GM21526 (cell line): Measurements from ENCODE around the gene PPP2R2D.

ENCODE experiments used
- ATAC-seq: cut with Tn5 transposase; IDR thresholded peaks from one replicate; pipeline ENCODE4 v1.9.1; 2021; ENCODE audit warnings: moderate library complexity; ENCODE audit not compliant: unreplicated experiment, low FRiP score

PPP2R2D gene

DNA sequence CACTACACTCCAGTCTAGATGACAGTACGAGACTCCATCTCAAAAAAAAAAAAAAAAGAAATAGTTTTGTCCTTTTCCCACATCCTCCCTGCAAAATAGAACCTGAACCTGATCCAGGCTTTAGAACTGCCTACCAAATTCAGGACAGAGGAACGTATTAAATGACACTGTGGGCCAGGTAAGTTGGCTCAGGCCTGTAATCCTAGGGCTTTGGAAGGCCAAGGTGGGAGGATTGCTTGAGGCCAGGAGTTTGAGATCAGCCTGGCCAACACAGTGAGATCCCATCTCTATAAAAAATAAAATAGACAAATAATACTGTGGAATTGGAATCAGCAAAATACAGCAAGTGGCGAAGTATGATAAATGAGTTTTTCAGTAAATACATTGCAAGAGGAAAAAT lies 90.9 kb downstream of the PPP2R2D start:
- ATAC-seq: no peak

DNA sequence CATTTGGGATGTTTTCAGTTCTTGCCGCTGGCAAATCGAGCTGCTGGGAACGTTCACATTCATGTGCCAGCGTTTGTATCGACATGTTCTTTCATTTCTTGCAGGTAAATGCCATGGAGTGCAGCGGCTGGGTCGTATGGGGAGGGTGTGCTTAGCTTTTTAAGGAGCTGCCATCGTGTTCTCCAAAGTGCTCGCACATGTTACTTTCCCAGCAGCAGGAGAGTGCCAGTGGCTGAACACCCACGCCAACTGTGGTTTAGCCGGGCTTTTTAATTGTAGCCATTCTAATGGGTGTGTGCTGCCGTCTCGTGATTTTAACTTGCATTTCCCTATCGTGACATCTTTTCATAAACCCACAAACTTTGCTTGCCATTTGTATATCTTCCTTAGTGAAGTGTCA lies 92.5 kb downstream of the PPP2R2D start:
- no peak for ATAC-seq

DNA sequence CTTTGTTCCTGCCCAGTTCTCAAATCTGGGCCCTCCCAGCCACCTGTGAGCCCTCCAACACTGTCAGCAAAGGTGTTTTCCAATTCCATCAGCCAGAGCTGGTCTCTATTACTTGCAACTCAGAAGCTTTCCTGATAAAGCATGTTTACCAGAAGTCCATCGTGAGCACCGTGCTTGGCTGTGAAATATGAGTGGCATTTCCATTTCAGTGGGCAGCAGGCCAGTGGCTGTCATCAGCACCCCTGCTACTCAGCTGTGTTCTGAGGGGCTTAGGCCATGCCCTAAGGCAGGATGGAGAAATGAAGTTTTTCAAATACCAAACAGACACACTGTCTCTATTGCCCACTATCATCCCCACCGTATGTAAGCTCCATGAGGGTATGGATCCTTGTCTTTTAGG lies 93.6 kb downstream of the PPP2R2D start:
- no peak for ATAC-seq

DNA sequence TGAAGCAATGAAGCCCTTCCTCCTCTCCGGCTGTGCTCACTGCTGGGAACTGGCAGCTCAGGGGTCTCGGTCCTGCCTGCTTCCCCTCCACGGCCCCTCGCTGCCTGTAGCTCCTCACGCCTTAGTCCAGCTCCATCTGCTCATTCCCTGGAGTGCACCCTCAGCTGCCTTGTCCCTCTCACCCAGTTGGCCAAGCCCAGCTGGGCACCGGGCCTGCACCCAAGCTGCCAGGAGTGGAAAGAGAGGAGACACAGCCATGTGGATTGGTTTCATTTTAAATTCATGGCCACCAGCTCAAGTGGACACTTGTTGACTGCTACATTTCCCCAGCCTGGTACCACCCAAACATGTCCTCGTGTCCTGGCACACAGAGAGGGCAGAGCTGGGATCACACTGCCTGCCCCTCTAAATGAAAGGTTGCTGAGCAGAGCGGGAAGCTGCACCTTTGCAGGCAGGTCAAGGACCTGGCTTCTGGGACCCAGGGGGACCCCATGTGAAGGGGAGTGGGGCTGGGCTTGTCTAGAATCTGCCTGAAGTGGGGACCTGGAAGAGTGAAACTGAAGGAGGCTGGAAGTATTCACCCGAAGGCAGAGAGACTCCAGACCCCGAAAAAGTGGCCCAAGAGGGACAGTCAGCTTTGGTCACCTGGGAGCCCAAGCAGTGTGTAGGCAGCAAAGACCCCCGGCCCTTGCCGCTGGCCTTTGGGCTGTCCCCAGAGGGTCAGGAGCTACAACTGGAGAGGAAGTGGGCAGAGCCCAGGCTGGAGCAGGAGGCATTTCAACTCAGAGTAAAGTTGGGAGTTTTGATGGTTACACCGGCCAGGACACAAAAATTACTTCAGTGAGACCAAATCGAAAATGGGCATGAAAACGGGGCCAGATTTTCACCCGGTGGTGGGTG lies 95.9 kb downstream of the PPP2R2D start:
- ATAC-seq: no peak

DNA sequence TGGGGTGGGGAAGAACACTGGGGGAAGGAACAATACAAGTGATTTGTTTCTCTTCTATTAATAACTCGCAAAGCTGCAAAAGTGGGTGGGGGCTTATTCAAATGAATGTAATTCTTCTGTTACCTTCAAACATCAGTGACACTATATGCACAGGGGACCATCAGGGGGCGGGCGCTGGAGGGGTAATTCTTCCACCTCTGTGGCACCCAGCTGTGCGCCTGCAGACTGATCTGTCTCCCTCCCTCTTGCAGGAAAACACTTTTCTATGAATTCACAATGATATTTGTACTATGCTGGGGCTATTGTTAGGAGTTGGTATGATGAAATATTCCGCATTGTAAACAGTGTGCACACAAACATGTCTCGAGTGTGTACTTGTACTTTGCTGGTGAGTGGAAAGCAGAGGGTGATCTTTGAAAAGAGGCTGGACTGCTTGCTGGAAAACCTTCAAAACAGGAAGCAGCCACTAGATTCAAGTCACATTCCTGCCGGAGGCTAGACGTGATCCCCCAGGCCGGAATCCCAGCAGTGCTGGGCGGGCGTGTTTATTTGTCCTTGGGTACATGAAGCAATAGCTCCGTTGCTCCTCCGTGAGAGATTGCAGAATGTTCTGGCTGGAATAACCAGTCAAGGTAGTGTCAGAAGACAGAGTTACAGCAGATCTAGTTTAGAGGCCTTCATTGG lies 96.7 kb downstream of the PPP2R2D start:
- no peak for ATAC-seq

DNA sequence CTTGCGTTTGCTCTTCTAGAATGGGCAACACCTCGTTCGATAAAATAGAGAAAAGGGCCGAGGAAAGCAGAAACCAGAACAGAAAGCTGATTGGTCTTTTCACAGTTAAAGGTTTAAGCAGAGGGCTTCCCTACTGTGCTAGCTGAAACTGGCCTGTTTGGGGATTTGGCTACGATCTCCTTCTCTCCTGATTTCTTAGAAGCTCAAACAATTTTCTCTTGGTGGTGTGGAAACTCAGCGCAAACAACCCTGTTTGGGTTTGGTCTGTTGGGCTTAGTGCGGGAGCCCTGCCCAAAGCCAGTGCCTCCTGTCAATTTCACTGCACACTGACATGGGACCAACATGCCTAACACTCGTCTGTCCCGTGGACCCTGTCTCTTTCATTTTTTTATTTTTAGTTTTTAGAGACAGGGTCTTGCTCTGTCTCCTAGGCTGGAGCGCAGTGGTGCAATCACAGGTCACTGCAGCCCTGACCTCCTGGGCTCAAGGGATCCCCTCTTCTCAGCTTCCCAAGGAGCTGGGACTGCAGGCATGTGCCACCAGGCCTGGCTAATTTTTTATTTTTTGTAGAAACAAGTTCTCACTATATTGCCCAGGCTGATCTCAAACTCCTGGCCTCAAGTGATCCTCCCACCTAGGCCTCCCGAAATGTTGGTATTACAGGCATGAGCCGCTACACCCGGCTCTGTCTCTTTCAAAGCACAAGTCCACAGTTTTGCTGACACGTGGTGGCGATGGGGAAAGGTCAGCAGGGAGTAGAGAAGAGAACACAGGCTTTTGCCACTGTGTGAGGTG lies 97.4 kb downstream of the PPP2R2D start:
- ATAC-seq: no peak

DNA sequence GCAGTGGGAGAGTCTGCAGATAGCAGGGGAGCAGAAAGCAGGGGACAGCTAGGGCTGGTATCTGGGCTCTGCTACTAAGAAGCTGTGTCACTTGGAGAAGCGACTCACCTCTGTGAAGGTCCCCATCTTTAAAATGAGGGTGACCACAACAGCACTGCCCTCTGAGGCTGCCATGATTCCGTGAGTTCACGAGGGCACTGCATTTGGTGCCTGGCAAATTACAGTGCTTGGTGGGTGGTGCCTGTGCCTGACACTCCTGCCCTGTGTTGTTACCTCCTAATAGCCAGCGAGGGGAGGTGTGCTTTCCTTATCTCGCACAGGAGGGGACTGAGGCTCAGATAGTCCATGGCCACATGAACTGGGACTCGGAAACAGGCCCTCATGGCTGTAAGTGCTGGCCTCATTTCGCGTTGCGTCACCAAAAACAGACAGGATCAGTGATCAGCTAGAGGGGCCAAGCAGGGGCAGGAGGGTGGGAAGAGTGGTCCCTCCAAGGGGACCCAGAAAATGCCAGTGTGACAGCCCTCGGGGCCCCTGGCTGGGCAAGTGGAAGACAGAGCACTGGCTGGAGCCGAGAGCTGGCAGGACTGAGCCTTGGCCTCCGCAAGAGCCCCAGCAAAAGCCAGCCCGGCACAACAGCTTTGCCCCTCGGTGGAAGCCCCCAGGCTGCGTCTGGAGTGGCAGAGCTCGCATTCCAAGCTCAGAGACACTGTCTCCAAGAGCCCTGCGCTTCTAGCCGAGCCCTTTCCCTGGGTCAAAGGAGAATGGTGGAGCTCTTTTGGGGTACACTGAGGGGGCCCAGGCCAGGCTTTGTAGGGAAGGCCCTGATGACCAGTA lies 98.3 kb downstream of the PPP2R2D start:
- ATAC-seq: no peak

DNA sequence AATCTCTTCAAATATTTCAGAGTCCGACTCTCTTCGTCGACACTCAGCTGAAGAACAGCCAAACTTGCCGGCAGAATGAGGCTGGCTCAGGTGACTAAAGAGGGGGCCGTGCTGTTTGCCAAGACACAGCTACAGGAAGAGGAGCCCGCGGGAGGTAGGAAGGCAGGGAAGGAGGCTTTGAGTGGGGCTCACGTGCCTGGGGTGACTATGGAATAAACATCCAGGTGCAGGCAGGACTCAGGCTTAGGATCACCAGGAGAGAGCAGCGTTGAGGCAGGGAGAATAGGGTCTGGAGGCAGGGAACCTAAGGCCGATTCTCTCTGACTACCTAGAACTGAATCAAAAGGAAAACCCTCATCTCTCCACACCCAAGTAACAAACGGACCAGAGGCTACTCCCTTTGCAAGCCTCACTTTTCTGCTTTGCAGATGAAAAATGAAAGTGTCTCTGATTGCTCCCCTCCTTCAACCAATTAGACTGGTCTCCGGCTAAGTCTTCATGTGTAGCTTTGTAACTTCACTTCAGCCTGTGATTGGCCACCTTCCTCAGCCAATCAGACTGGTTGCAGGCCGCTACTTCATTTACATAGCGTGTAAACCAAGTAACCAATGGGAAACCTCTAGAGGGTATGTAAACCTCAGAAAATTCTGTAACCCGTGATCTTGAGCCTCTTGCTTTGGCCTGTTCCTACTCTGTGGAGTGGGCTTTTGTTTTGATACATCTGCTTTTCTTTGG lies 100.6 kb downstream of the PPP2R2D start:
- peak; percentile 71 for ATAC-seq

DNA sequence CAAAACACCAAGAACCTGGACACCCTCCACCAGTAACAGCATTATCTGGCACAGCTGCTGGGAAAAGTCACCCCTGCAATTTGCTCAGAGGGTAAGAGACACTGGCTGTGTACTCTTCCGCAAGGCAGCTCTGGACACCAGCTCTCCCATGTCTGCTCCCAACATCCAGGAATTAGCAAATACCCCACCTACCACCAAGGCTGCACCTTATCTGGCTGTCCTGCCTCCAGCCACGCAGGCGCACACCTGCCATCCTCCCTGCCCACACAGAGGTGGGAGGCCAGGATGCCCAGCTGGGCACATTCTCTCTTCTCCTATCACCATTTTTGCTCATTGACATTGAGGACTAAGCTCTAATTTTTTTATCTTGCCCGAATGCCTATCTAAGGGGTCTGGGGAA lies 101.2 kb downstream of the PPP2R2D start:
- no peak for ATAC-seq

DNA sequence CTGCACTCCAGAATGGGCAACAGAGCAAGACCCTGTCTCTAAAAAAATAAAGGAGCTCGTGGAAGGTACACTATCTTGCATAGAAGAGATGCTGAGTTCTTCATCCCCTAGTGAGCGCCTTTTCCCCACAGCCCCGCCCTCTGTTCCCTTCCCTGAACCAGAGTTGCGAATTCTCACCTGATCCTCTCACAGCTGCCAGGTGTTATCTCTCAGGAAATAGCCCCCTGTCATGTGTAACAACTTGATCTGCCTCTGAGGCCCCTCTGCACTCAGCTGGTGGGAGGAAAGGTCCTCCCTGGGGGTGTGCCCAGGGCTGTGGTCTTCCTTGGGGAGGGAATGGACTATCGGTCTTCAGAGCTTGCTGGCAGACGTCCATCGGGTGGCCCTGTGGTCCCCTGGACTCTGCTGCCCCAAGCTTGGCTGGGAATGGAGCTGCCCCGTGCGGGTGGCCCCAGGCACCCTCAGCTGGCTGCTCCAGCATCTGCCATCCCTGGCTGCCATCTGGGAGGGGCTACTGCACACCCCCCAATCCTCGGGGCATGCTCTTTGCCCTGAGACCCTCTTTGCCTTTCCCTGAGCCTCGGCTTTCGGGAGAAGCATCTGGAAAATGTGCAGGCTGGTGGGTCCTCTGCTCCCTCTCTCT lies 102.6 kb downstream of the PPP2R2D start:
- no peak for ATAC-seq

DNA sequence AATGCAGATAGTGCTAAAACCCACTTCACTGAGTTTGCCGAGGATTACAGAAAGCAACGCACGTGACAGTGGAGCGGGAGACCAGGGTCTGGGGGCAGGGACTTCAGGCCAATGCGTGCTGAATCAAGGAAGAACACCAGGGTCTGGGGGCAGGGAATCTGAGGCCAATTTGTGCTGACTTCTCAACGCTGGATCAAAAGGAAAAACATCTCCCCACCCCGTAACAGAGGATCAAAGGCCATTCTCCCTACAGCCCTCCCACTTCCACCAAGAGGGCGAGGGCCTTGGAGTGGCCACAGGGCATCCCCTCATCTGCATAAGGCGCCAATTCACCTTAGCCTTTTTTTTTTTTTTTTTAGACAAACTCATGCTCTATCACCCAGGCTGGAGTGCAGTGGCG lies 103.2 kb downstream of the PPP2R2D start:
- no peak for ATAC-seq

DNA sequence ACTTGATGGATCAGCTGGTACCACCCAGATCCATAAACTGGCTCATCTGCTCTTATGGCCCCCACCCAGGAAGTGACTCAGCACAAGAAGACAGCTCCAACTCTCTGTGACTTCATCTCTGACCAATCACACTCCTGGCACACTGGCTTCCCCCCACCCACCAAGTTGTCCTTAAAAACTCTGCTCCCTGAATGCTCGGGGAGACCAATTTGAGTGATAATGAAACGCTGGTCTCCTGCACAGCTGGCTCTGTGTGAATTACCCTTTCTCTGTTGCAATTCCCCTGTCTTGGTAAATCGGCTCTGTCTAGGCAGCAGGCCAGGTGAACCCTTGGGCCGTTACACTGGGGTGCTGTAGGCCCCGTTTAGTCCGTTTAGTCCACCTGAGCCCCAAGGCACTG lies 104.3 kb downstream of the PPP2R2D start:
- ATAC-seq: no peak

DNA sequence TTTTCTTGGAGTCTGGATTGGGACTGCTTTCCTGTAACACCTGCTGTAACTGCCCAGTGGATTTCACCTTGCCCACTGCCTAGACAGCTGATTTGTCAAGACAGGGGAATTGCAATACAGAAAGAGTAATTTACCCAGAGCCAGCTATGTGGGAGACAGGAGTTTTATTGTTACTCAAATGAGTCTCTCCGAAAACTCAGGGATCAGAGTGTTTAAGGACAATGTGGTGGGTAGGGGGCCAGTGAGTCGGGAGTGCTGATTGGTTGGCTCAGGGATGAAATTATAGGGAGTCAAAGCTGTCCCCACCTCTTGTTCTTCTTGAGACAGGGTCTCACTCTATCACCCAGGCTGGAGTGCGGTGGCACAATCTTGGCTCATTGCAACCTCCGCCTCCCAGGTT lies 106.2 kb downstream of the PPP2R2D start:
- no peak for ATAC-seq

DNA sequence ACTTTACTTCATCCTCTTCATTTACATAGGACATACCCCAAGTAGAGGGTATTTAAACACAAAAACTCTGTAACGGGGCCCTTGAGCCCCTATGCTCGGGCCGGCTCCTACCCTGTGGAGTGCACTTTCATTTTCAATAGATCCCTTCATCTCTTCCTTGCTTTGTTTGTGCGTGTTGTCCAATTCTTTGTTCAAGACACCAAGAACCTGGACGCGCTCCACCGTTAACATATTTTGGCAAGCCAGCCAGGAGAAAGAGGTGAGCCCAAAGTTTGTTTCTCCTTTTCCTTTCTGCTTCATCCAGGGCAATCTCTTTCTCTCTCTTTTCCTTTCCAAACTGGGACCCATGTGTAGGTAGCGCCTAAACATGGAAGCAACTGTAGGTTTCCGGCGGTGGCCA lies 106.9 kb downstream of the PPP2R2D start:
- no peak for ATAC-seq
